H9 (cell line): ENCODE results near the gene GRIK4. TPM values are rescaled to one million over a fixed set of nuclear protein-coding genes. Genes with fewer than 3 reads are reported as not detected.

Experiments used
- DNase-seq: peaks from one replicate; pipeline ENCODE4 v3.0.0-alpha.2; 2017
- H2AFZ ChIP-seq: one replicate; pipeline ENCODE4 v1.6.1; 2013; ENCODE audit warnings: mild to moderate bottlenecking, low read length, control low read depth, moderate library complexity
- H2AK5ac ChIP-seq: 2 replicates; pipeline ENCODE4 v1.6.1; 2013; ENCODE audit warnings: low read length, control low read depth, mixed read lengths; ENCODE audit not compliant: insufficient read length
- H2BK120ac ChIP-seq: one replicate; pipeline ENCODE4 v1.6.1; 2013; ENCODE audit warnings: low read depth, mild to moderate bottlenecking, low read length, control low read depth, inconsistent platforms; ENCODE audit not compliant: poor library complexity, severe bottlenecking
- H2BK12ac ChIP-seq: 2 replicates; pipeline ENCODE4 v1.6.1; 2013; ENCODE audit warnings: low read length, control low read depth, mixed read lengths, low read depth; ENCODE audit not compliant: insufficient read length
- H2BK15ac ChIP-seq: 2 replicates; pipeline ENCODE4 v1.6.1; 2013; ENCODE audit warnings: low read depth, low read length, control low read depth
- H2BK20ac ChIP-seq: one replicate; pipeline ENCODE4 v1.6.1; 2013; ENCODE audit warnings: low read depth, mild to moderate bottlenecking, low read length, control low read depth, inconsistent platforms; ENCODE audit not compliant: poor library complexity, severe bottlenecking
- H2BK5ac ChIP-seq: 2 replicates; pipeline ENCODE4 v1.6.1; 2013; ENCODE audit warnings: low read length, control low read depth, mixed read lengths; ENCODE audit not compliant: insufficient read length
- H3K14ac ChIP-seq: 2 replicates; pipeline ENCODE4 v1.6.1; 2013; ENCODE audit warnings: low read length, control low read depth; ENCODE audit not compliant: insufficient read depth
- H3K18ac ChIP-seq: 2 replicates; pipeline ENCODE4 v1.6.1; 2013; ENCODE audit warnings: low read depth, mild to moderate bottlenecking, mixed read lengths, low read length, control low read depth; ENCODE audit not compliant: insufficient read length
- H3K23ac ChIP-seq: 2 replicates; pipeline ENCODE4 v1.6.1; 2013; ENCODE audit warnings: low read length, control low read depth, mixed read lengths, low read depth; ENCODE audit not compliant: insufficient read length
- H3K23me2 ChIP-seq: 2 replicates; pipeline ENCODE4 v1.6.1; 2013; ENCODE audit warnings: low read depth, mild to moderate bottlenecking, mixed read lengths, low read length, control low read depth; ENCODE audit not compliant: insufficient read length, poor library complexity, severe bottlenecking
- H3K27ac ChIP-seq: 2 replicates; pipeline ENCODE4 v1.5.1; 2013; ENCODE audit warnings: low read length, control low read depth, mixed read lengths, low read depth; ENCODE audit not compliant: insufficient read length
- H3K27me3 ChIP-seq: 2 replicates; pipeline ENCODE4 v1.6.1; 2013; ENCODE audit warnings: low read length, control low read depth, inconsistent platforms; ENCODE audit not compliant: insufficient read depth
- H3K4ac ChIP-seq: 2 replicates; pipeline ENCODE4 v1.6.1; 2013; ENCODE audit warnings: low read depth, mild to moderate bottlenecking, control low read depth, inconsistent platforms, low read length, moderate library complexity
- H3K4me1 ChIP-seq: 2 replicates; pipeline ENCODE4 v1.6.1; 2013; ENCODE audit warnings: low read length, control low read depth, inconsistent platforms; ENCODE audit not compliant: insufficient read depth
- H3K4me2 ChIP-seq: 2 replicates; pipeline ENCODE4 v1.6.1; 2013; ENCODE audit warnings: low read length, control low read depth, mixed read lengths; ENCODE audit not compliant: insufficient read length, insufficient read depth
- H3K56ac ChIP-seq: 2 replicates; pipeline ENCODE4 v1.6.1; 2013; ENCODE audit warnings: low read depth, mild to moderate bottlenecking, mixed read lengths, low read length, control low read depth; ENCODE audit not compliant: insufficient read length
- H3K79me1 ChIP-seq: 2 replicates; pipeline ENCODE4 v1.6.1; 2013; ENCODE audit warnings: low read depth, mild to moderate bottlenecking, moderate library complexity, low read length, control low read depth, inconsistent platforms; ENCODE audit not compliant: insufficient read depth, poor library complexity, severe bottlenecking
- H3K79me2 ChIP-seq: 2 replicates; pipeline ENCODE4 v1.6.1; 2013; ENCODE audit warnings: low read length, control low read depth, inconsistent platforms; ENCODE audit not compliant: insufficient read depth
- H3K9ac ChIP-seq: 2 replicates; pipeline ENCODE4 v1.6.1; 2013; ENCODE audit warnings: low read length, control low read depth, mixed read lengths; ENCODE audit not compliant: insufficient read length; ENCODE audit errors: extremely low read depth
- H3K9me3 ChIP-seq: one replicate; pipeline ENCODE4 v1.6.1; 2013; ENCODE audit warnings: low read depth, low read length, inconsistent platforms; ENCODE audit not compliant: control insufficient read depth
- H3T11ph ChIP-seq: one replicate; pipeline ENCODE4 v1.6.1; 2013; ENCODE audit warnings: mild to moderate bottlenecking, low read length, control low read depth, inconsistent platforms
- H4K20me1 ChIP-seq: one replicate; pipeline ENCODE4 v1.6.1; 2013; ENCODE audit not compliant: control insufficient read depth, insufficient read length, insufficient read depth
- H4K5ac ChIP-seq: 2 replicates; pipeline ENCODE4 v1.6.1; 2013; ENCODE audit warnings: low read depth, mild to moderate bottlenecking, mixed read lengths, low read length, control low read depth; ENCODE audit not compliant: insufficient read length
- H4K8ac ChIP-seq: replicated peaks from 2 replicates; pipeline ENCODE4 v1.6.1; 2013; ENCODE audit warnings: low read length, control low read depth, mixed read lengths, low read depth; ENCODE audit not compliant: insufficient read length
- H4K91ac ChIP-seq: 2 replicates; pipeline ENCODE4 v1.6.1; 2013; ENCODE audit warnings: low read depth, mild to moderate bottlenecking, moderate library complexity, mixed read lengths, low read length, control low read depth; ENCODE audit not compliant: insufficient read length
- H3K27ac Mint-ChIP-seq, 3 experiments: 2 replicates in 2 of 3; 3 replicates in 1 of 3; pipeline ENCODE4 v1.8.0; 2020 to 2021; ENCODE audit warnings: mixed read lengths in 3 of 3, mild to moderate bottlenecking in 1 of 3, moderate library complexity in 1 of 3
- H3K27me3 Mint-ChIP-seq: 2 replicates; pipeline ENCODE4 v1.8.0; 2021; ENCODE audit warnings: low read depth, mild to moderate bottlenecking, moderate library complexity, mixed read lengths
- H3K36me3 Mint-ChIP-seq, 3 experiments: 2 replicates in 2 of 3; 3 replicates in 1 of 3; pipeline ENCODE4 v1.8.0; 2020 to 2021; ENCODE audit warnings: low read depth in 3 of 3, mixed read lengths in 3 of 3; ENCODE audit not compliant: insufficient read depth in 1 of 3
- H3K4me1 Mint-ChIP-seq, 2 experiments: 2 replicates each; pipeline ENCODE4 v1.8.0; 2020; ENCODE audit warnings: mixed read lengths in 2 of 2
- H3K4me3 Mint-ChIP-seq, 2 experiments: 2 replicates in 1 of 2; 3 replicates in 1 of 2; pipeline ENCODE4 v1.8.0; 2020 to 2021; ENCODE audit warnings: mild to moderate bottlenecking in 2 of 2, mixed read lengths in 2 of 2, moderate library complexity in 1 of 2
- H3K9me3 Mint-ChIP-seq, 2 experiments: 2 replicates in 1 of 2; 3 replicates in 1 of 2; pipeline ENCODE4 v1.8.0; 2020; ENCODE audit warnings: mild to moderate bottlenecking in 2 of 2, mixed read lengths in 2 of 2, moderate library complexity in 1 of 2
- CTCF ChIP-seq: fragments of 200-600 bp; sonication (generic); conservative IDR thresholded peaks from 3 replicates; pipeline ENCODE4 v1.8.0; 2021; ENCODE audit warnings: antibody characterized with exemption, mild to moderate bottlenecking
- WGBS: extraction: QIAGEN DNeasy Blood & Tissue Kit; methylation state at CpG from one replicate; pipeline ENCODE4 v1.1.7; 2013; ENCODE audit warnings: missing lambda C conversion rate, low lambda C conversion rate, mixed read lengths; ENCODE audit not compliant: insufficient read length; ENCODE audit errors: extremely low coverage; 5-methylcytosine and 5-hydroxymethylcytosine counted together
- total RNA-seq: library from RNA; stranded (reverse); gene quantifications from 2 replicates; pipeline ENCODE4 v1.2.1, GENCODE V29; 2021

Gene GRIK4
- total RNA-seq, 1 experiment from 2014 or later = 2.3 TPM

GRCh38 chr11:120867988-120868387 lies 356.4 kb downstream of the GRIK4 start:
- WGBS = no CpG with 5 or more reads among the region's 3 CpGs
- H4K20me1 ChIP-seq = no peaks in the 10 kb centered on the region
- no peaks in the 10 kb centered on the region for H3K4me1 ChIP-seq
- no peak overlapping the region for H4K5ac ChIP-seq
- H3K9ac ChIP-seq = no peak overlapping the region
- H2BK12ac ChIP-seq = no peak overlapping the region
- no peak overlapping the region for H2BK15ac ChIP-seq
- Mint-ChIP-seq H3K4me1 (peaks cover 19 to 21% of the 10 kb centered on the region in 2 experiments), H3K27ac (no peak overlapping the region), H3K27me3 (peaks cover 22% of the 10 kb centered on the region), H3K4me3 (no peak overlapping the region), H3K36me3 (peaks cover 0 to 2% (median 0%) of the 10 kb centered on the region in 3 experiments; a peak in 1 of 7 replicates), H3K9me3 (no peaks in the 10 kb centered on the region)
- DNase-seq = no peak
- H3K23ac ChIP-seq = no peak overlapping the region
- H2AFZ ChIP-seq = no peak overlapping the region
- no peak overlapping the region for H3T11ph ChIP-seq
- no peak overlapping the region for H3K14ac ChIP-seq
- no peaks in the 10 kb centered on the region for H3K27me3 ChIP-seq
- H2BK120ac ChIP-seq = no peak overlapping the region
- H3K56ac ChIP-seq = no peak overlapping the region
- H3K23me2 ChIP-seq = no peaks in the 10 kb centered on the region
- no peak overlapping the region for H3K4ac ChIP-seq
- H3K18ac ChIP-seq = no peak overlapping the region
- H2BK5ac ChIP-seq = no peak overlapping the region
- no peaks in the 10 kb centered on the region for H3K9me3 ChIP-seq
- no peak overlapping the region for H3K27ac ChIP-seq
- no peak overlapping the region for H3K4me2 ChIP-seq
- H2AK5ac ChIP-seq = no peak overlapping the region
- H4K91ac ChIP-seq = no peak overlapping the region
- TF ChIP-seq CTCF = no peak
- no peak overlapping the region for H4K8ac ChIP-seq
- no peak overlapping the region for H2BK20ac ChIP-seq
- no peaks in the 10 kb centered on the region for H3K79me1 ChIP-seq
- no peaks in the 10 kb centered on the region for H3K79me2 ChIP-seq
